Activated CD8-positive, alpha-beta memory T cell treated with anti-CD3 and anti-CD28 coated beads, Interleukin-2, amount 50 U/mL, for 48 hours (primary cell): ENCODE data around the gene TMC6.
"Not testable (repeated sequence)": the region's sequence is repeated elsewhere in the genome, so short reads cannot be mapped to it uniquely, and the experiment has no call there.

Source experiments
- DNase-seq: peaks from one replicate; pipeline ENCODE4 v3.0.0-alpha.2; 2020

The TMC6 gene

GRCh38 chr17:78107976-78108725, 20.4 kb downstream of the TMC6 start:
- no peak for DNase-seq

GRCh38 chr17:78107457-78107856, 21.1 kb downstream of the TMC6 start:
- no peak for DNase-seq

GRCh38 chr17:78106211-78106610, 22.3 kb downstream of the TMC6 start:
- no peak for DNase-seq

GRCh38 chr17:78105551-78105950, 23.0 kb downstream of the TMC6 start:
- DNase-seq = no peak

GRCh38 chr17:78105101-78105500, 23.5 kb downstream of the TMC6 start:
- no peak for DNase-seq

- no peak for DNase-seq
Measured at GRCh38 chr17:78104540-78104941, 24.0 kb downstream of the TMC6 start.

- DNase-seq = no peak
Measured at GRCh38 chr17:78103311-78103710, 25.2 kb downstream of the TMC6 start.

GRCh38 chr17:78101542-78101941, 27.0 kb downstream of the TMC6 start:
- no peak for DNase-seq

- DNase-seq = no peak
Measured at GRCh38 chr17:78101112-78101511, 27.4 kb downstream of the TMC6 start.

GRCh38 chr17:78096093-78096492, 32.5 kb downstream of the TMC6 start:
- no peak for DNase-seq

GRCh38 chr17:78095035-78095434, 33.5 kb downstream of the TMC6 start:
- no peak for DNase-seq

GRCh38 chr17:78092794-78093324, 35.7 kb downstream of the TMC6 start:
- no peak for DNase-seq

- DNase-seq = no peak
Measured at GRCh38 chr17:78089576-78090281, 38.8 kb downstream of the TMC6 start.

GRCh38 chr17:78088529-78088928, 40.0 kb downstream of the TMC6 start:
- no peak for DNase-seq

- DNase-seq = no peak
Measured at GRCh38 chr17:78086740-78087139, 41.8 kb downstream of the TMC6 start.

GRCh38 chr17:78082988-78083387, 45.6 kb downstream of the TMC6 start:
- DNase-seq = no peak

- not testable (repeated sequence) for DNase-seq
Measured at GRCh38 chr17:78082355-78082872, 46.1 kb downstream of the TMC6 start.

- DNase-seq = no peak
Measured at GRCh38 chr17:78081551-78081950, 47.0 kb downstream of the TMC6 start.

GRCh38 chr17:78079253-78079652, 49.3 kb downstream of the TMC6 start:
- DNase-seq = no peak

- no peak for DNase-seq
Measured at GRCh38 chr17:78075545-78075944, 53.0 kb downstream of the TMC6 start.

- DNase-seq = no peak
Measured at GRCh38 chr17:78075011-78075410, 53.5 kb downstream of the TMC6 start.

GRCh38 chr17:78072961-78073360, 55.6 kb downstream of the TMC6 start:
- DNase-seq = no peak

- no peak for DNase-seq
Measured at GRCh38 chr17:78069695-78070094, 58.9 kb downstream of the TMC6 start.

GRCh38 chr17:78066976-78067375, 61.6 kb downstream of the TMC6 start:
- not testable (repeated sequence) for DNase-seq
